Measurements from ENCODE around the gene FIG4.

- no peak for TF ChIP-seq CTCF (IDR thresholded peaks at IDR 0.05)
- TF ChIP-seq POLR2AphosphoS5 (IDR thresholded peaks at IDR 0.05): no peak
- TF ChIP-seq POLR2A (IDR thresholded peaks at IDR 0.05; ENCODE audit: low read depth): no peak
Measured at GRCh38 chr6:109870089-109870410, 179.0 kb downstream of the FIG4 start.
